CD8-positive, alpha-beta memory T cell (primary cell): Measurements from ENCODE around the gene GTF2A1L. TPM values are rescaled to one million over a fixed set of nuclear protein-coding genes. Genes with fewer than 3 reads are reported as not detected.
"Not testable (repeated sequence)": the region's sequence is repeated elsewhere in the genome, so short reads cannot be mapped to it uniquely, and the experiment has no call there.

Source experiments
- CTCF ChIA-PET: fragments of 350-600 bp; sonication (Branson Sonifier 250); formaldehyde crosslinking; loops from one replicate; lab custom pipeline; 2021; ENCODE audit warnings: antibody characterized with exemption; lab: Charles Lee
- POLR2A ChIA-PET: fragments of 350-600 bp; sonication (Branson Sonifier 250); formaldehyde crosslinking; loops from one replicate; lab custom pipeline; 2021; ENCODE audit warnings: antibody characterized with exemption; lab: Charles Lee
- DNase-seq, 5 donors: peaks; one replicate each; pipeline versions ENCODE4 v3.0.0 to v3.0.0-alpha.2; 2020 to 2022; ENCODE audit warnings: mixed read lengths in 1 of 5
- H3K27ac ChIP-seq: one replicate; pipeline ENCODE4 v1.7.0; 2013; ENCODE audit warnings: low read depth, mild to moderate bottlenecking, low read length, moderate library complexity
- H3K27me3 ChIP-seq: 2 replicates; pipeline ENCODE4 v1.7.0; 2013; ENCODE audit warnings: low read length, mild to moderate bottlenecking; ENCODE audit not compliant: insufficient read depth, poor library complexity, severe bottlenecking
- H3K36me3 ChIP-seq: 2 replicates; pipeline ENCODE4 v1.7.0; 2013; ENCODE audit warnings: mild to moderate bottlenecking, low read length, moderate library complexity; ENCODE audit not compliant: insufficient read depth
- H3K4me1 ChIP-seq: 2 replicates; pipeline ENCODE4 v1.7.0; 2013; ENCODE audit warnings: mild to moderate bottlenecking, low read length, moderate library complexity; ENCODE audit not compliant: insufficient read depth
- H3K4me3 ChIP-seq: 2 replicates; pipeline ENCODE4 v1.7.0; 2013; ENCODE audit warnings: mild to moderate bottlenecking, low read length
- H3K9me3 ChIP-seq: 2 replicates; pipeline ENCODE4 v1.7.0; 2013; ENCODE audit warnings: mild to moderate bottlenecking, low read length
- H3K27ac Mint-ChIP-seq, 8 donors: one replicate each; pipeline ENCODE4 v1.8.0; 2020 to 2021; ENCODE audit warnings: mixed read lengths in 8 of 8, mild to moderate bottlenecking in 6 of 8, inconsistent platforms in 3 of 8, moderate library complexity in 3 of 8
- H3K27me3 Mint-ChIP-seq, 2 donors: one replicate each; pipeline ENCODE4 v1.8.0; 2020 to 2021; ENCODE audit warnings: mixed read lengths in 2 of 2, mild to moderate bottlenecking in 1 of 2, moderate library complexity in 1 of 2
- H3K36me3 Mint-ChIP-seq, 3 donors: one replicate each; pipeline ENCODE4 v1.8.0; 2020 to 2021; ENCODE audit warnings: mixed read lengths in 3 of 3, inconsistent platforms in 1 of 3, mild to moderate bottlenecking in 1 of 3
- H3K4me1 Mint-ChIP-seq, 3 donors: one replicate each; pipeline ENCODE4 v1.8.0; 2020 to 2021; ENCODE audit warnings: mixed read lengths in 3 of 3, inconsistent platforms in 1 of 3, mild to moderate bottlenecking in 1 of 3
- H3K4me3 Mint-ChIP-seq, 7 donors: one replicate each; pipeline ENCODE4 v1.8.0; 2020 to 2021; ENCODE audit warnings: mixed read lengths in 7 of 7, mild to moderate bottlenecking in 6 of 7, moderate library complexity in 4 of 7, inconsistent platforms in 2 of 7
- H3K9me3 Mint-ChIP-seq, 5 donors: one replicate each; pipeline ENCODE4 v1.8.0; 2020 to 2022; ENCODE audit warnings: mixed read lengths in 5 of 5, mild to moderate bottlenecking in 3 of 5, moderate library complexity in 2 of 5, inconsistent platforms in 1 of 5
- polyA plus RNA-seq: library from polyadenylated mRNA; unstranded; fragments of 300-500 nt; fragmentation: Illumina TruSeq; gene quantifications from one replicate; pipeline ENCODE4 v1.2.3, GENCODE V29; 2021
- total RNA-seq, 2 experiments: library from RNA; stranded (reverse); gene quantifications; one replicate each; pipeline ENCODE4 v1.2.3, GENCODE V29; 2021

GTF2A1L gene
- total and polyA plus RNA-seq, 3 experiments from 2014 or later, result not detected

GRCh38 chr2:48614581-48614980, 3.1 kb upstream of the GTF2A1L start:
- H3K27me3 ChIP-seq, H3K4me1 Mint-ChIP-seq, H3K9me3 ChIP-seq, H3K36me3 ChIP-seq, H3K36me3 Mint-ChIP-seq, H3K27ac Mint-ChIP-seq, H3K9me3 Mint-ChIP-seq, H3K4me3 Mint-ChIP-seq, H3K27ac ChIP-seq, POLR2A ChIA-PET, H3K4me1 ChIP-seq, DNase-seq, H3K4me3 ChIP-seq, CTCF ChIA-PET: not testable (repeated sequence)
- peaks cover 6 to 12% of the 10 kb centered on the region in 2 donors for H3K27me3 Mint-ChIP-seq

GRCh38 chr2:48619526-48619925, 1.9 kb downstream of the GTF2A1L start:
- no peaks in the 10 kb centered on the region for H3K4me1 Mint-ChIP-seq
- H3K36me3 ChIP-seq, result no peaks in the 10 kb centered on the region
- no peak overlapping the region for H3K4me3 Mint-ChIP-seq
- H3K36me3 Mint-ChIP-seq, result no peaks in the 10 kb centered on the region
- no peak overlapping the region for H3K4me3 ChIP-seq
- ChIA-PET POLR2A (no interaction called here), CTCF (no interaction called here)
- H3K27ac Mint-ChIP-seq, result no peak overlapping the region
- no peak overlapping the region for H3K27ac ChIP-seq
- H3K27me3 Mint-ChIP-seq, result peaks cover 6 to 8% of the 10 kb centered on the region in 2 donors
- H3K9me3 ChIP-seq, result no peaks in the 10 kb centered on the region
- no peaks in the 10 kb centered on the region for H3K9me3 Mint-ChIP-seq
- DNase-seq, result no peak
- H3K4me1 ChIP-seq, result no peaks in the 10 kb centered on the region
- no peaks in the 10 kb centered on the region for H3K27me3 ChIP-seq

- CTCF ChIA-PET, result no interaction called here
- no peaks in the 10 kb centered on the region for H3K4me1 Mint-ChIP-seq
- no peak overlapping the region for H3K4me3 Mint-ChIP-seq
- no peaks in the 10 kb centered on the region for H3K4me1 ChIP-seq
- H3K27me3 ChIP-seq, result no peaks in the 10 kb centered on the region
- no peaks in the 10 kb centered on the region for H3K36me3 ChIP-seq
- no peaks in the 10 kb centered on the region for H3K9me3 ChIP-seq
- POLR2A ChIA-PET, result no interaction called here
- no peak overlapping the region for H3K4me3 ChIP-seq
- peak overlapping the region in 1 of 8 donors; percentile 59 for H3K27ac Mint-ChIP-seq
- H3K27ac ChIP-seq, result no peak overlapping the region
- H3K27me3 Mint-ChIP-seq, result peaks cover 6 to 8% of the 10 kb centered on the region in 2 donors
- no peaks in the 10 kb centered on the region for H3K36me3 Mint-ChIP-seq
- H3K9me3 Mint-ChIP-seq, result peaks cover 0 to 2% (median 0%) of the 10 kb centered on the region in 5 donors
- DNase-seq, result no peak
Observed at GRCh38 chr2:48620604-48621003, 2.9 kb downstream of the GTF2A1L start.

GRCh38 chr2:48622691-48623090, 5.0 kb downstream of the GTF2A1L start:
- H3K27me3 ChIP-seq, H3K4me1 ChIP-seq, H3K9me3 ChIP-seq, H3K36me3 ChIP-seq, H3K4me3 ChIP-seq, CTCF ChIA-PET, H3K4me3 Mint-ChIP-seq, H3K36me3 Mint-ChIP-seq, POLR2A ChIA-PET, DNase-seq, H3K27ac ChIP-seq, H3K4me1 Mint-ChIP-seq, H3K27ac Mint-ChIP-seq, H3K27me3 Mint-ChIP-seq: not testable (repeated sequence)
- H3K9me3 Mint-ChIP-seq, result peaks cover 0 to 10% (median 7%) of the 10 kb centered on the region in 5 donors

- Histone ChIP-seq H3K9me3 (no peaks in the 10 kb centered on the region), H3K27me3 (no peaks in the 10 kb centered on the region), H3K36me3 (no peaks in the 10 kb centered on the region), H3K27ac (no peak overlapping the region), H3K4me3 (no peak overlapping the region), H3K4me1 (no peaks in the 10 kb centered on the region)
- Mint-ChIP-seq H3K27me3 (peaks cover 0 to 2% of the 10 kb centered on the region in 2 donors), H3K4me3 (no peak overlapping the region), H3K27ac (no peak overlapping the region), H3K36me3 (no peaks in the 10 kb centered on the region), H3K4me1 (no peaks in the 10 kb centered on the region), H3K9me3 (peaks cover 0 to 11% (median 7%) of the 10 kb centered on the region in 5 donors)
- ChIA-PET POLR2A (no interaction called here), CTCF (no interaction called here)
- no peak for DNase-seq
Observed at GRCh38 chr2:48624696-48625095, 7.0 kb downstream of the GTF2A1L start.

- ChIA-PET POLR2A (no interaction called here), CTCF (no interaction called here)
- Histone ChIP-seq H3K27me3 (no peaks in the 10 kb centered on the region), H3K4me3 (no peak overlapping the region), H3K27ac (no peak overlapping the region), H3K36me3 (no peaks in the 10 kb centered on the region), H3K4me1 (no peaks in the 10 kb centered on the region), H3K9me3 (no peaks in the 10 kb centered on the region)
- DNase-seq, result no peak
- Mint-ChIP-seq H3K36me3 (no peaks in the 10 kb centered on the region), H3K27me3 (no peaks in the 10 kb centered on the region), H3K27ac (no peak overlapping the region), H3K4me3 (no peak overlapping the region), H3K4me1 (no peaks in the 10 kb centered on the region), H3K9me3 (peaks cover 0 to 11% (median 7%) of the 10 kb centered on the region in 5 donors)
Observed at GRCh38 chr2:48626047-48626446, 8.4 kb downstream of the GTF2A1L start.

GRCh38 chr2:48633143-48633542, 15.5 kb downstream of the GTF2A1L start:
- CTCF ChIA-PET, result no interaction called here
- no peak overlapping the region for H3K4me3 ChIP-seq
- POLR2A ChIA-PET, result no interaction called here
- no peaks in the 10 kb centered on the region for H3K9me3 ChIP-seq
- Mint-ChIP-seq H3K27me3 (peaks cover 4 to 35% of the 10 kb centered on the region in 2 donors), H3K4me1 (no peaks in the 10 kb centered on the region), H3K4me3 (no peak overlapping the region), H3K27ac (no peak overlapping the region), H3K9me3 (peaks cover 0 to 9% (median 1%) of the 10 kb centered on the region in 5 donors), H3K36me3 (peaks cover 0 to 8% (median 0%) of the 10 kb centered on the region in 3 donors)
- no peaks in the 10 kb centered on the region for H3K4me1 ChIP-seq
- no peaks in the 10 kb centered on the region for H3K27me3 ChIP-seq
- H3K36me3 ChIP-seq, result no peaks in the 10 kb centered on the region
- DNase-seq, result no peak
- H3K27ac ChIP-seq, result no peak overlapping the region

- no peaks in the 10 kb centered on the region for H3K9me3 ChIP-seq
- no peaks in the 10 kb centered on the region for H3K27me3 ChIP-seq
- Mint-ChIP-seq H3K9me3 (peaks cover 0 to 9% (median 3%) of the 10 kb centered on the region in 5 donors), H3K36me3 (peaks cover 0 to 8% (median 0%) of the 10 kb centered on the region in 3 donors), H3K27ac (no peak overlapping the region), H3K27me3 (peaks cover 4 to 35% of the 10 kb centered on the region in 2 donors), H3K4me3 (no peak overlapping the region), H3K4me1 (no peaks in the 10 kb centered on the region)
- ChIA-PET CTCF (no interaction called here), POLR2A (no interaction called here)
- H3K4me3 ChIP-seq, result no peak overlapping the region
- no peak for DNase-seq
- no peaks in the 10 kb centered on the region for H3K36me3 ChIP-seq
- H3K27ac ChIP-seq, result no peak overlapping the region
- H3K4me1 ChIP-seq, result no peaks in the 10 kb centered on the region
Observed at GRCh38 chr2:48635786-48636185, 18.1 kb downstream of the GTF2A1L start.

- no peaks in the 10 kb centered on the region for H3K27me3 ChIP-seq
- Mint-ChIP-seq H3K4me3 (no peak overlapping the region), H3K27ac (no peak overlapping the region), H3K4me1 (no peaks in the 10 kb centered on the region), H3K27me3 (peaks cover 4 to 26% of the 10 kb centered on the region in 2 donors), H3K36me3 (peaks cover 0 to 4% (median 0%) of the 10 kb centered on the region in 3 donors), H3K9me3 (peaks cover 0 to 7% (median 3%) of the 10 kb centered on the region in 5 donors)
- no peaks in the 10 kb centered on the region for H3K9me3 ChIP-seq
- no peak overlapping the region for H3K27ac ChIP-seq
- H3K4me3 ChIP-seq, result no peak overlapping the region
- no peak for DNase-seq
- H3K36me3 ChIP-seq, result no peaks in the 10 kb centered on the region
- no peaks in the 10 kb centered on the region for H3K4me1 ChIP-seq
- POLR2A ChIA-PET, result no interaction called here
- CTCF ChIA-PET, result no interaction called here
Observed at GRCh38 chr2:48638261-48638660, 20.6 kb downstream of the GTF2A1L start.
